GM21381 (cell line): ENCODE results near the gene CLCNKB.

Experiments used
- ATAC-seq: cut with Tn5 transposase; IDR thresholded peaks from one replicate; pipeline ENCODE4 v1.9.1; 2021; ENCODE audit warnings: mild to moderate bottlenecking, moderate library complexity; ENCODE audit not compliant: unreplicated experiment

The CLCNKB gene

DNA sequence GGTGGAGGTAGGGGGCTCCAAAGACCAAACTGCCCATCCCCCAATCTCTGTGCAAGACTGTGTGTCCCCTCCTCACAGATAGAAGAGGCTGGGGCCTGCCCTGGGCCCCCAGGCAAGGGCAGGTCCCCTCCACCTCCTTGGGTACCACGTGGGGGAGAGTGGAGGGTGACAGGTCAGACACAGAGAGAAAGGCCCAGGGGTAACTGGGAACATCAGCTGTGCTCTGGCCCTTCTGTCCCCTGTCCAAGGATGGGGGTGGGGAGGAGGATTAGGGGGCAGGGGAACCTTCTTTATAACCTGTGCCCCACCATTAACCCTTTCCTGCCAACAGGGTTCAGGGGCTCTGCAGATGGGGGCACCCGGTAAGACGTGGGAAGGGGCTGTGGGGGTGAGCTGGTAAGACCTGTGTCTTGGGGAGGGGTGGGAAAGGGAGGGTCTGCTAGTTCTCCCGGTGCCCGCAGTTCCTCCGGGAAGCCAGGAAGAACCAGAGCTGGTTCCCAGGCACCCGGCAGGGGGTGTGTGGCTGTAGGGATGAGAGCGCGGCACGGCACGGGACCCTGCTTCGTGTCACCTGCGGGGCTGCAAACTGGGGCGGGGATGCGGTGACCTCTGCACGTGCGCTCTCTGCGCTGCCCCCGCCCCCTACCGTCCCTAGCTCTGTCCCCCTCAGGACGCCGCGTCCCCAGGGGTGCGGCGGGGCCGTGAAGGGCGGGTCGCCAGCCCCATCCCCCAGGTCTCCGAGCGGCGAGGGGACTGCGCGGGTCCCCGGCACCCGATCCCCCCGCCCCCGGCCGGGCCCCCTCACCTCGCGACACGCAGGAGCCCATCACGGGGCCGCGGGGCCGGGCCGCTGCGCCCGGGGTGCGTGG lies 29.3 kb downstream of the CLCNKB start:
- no peak for ATAC-seq

DNA sequence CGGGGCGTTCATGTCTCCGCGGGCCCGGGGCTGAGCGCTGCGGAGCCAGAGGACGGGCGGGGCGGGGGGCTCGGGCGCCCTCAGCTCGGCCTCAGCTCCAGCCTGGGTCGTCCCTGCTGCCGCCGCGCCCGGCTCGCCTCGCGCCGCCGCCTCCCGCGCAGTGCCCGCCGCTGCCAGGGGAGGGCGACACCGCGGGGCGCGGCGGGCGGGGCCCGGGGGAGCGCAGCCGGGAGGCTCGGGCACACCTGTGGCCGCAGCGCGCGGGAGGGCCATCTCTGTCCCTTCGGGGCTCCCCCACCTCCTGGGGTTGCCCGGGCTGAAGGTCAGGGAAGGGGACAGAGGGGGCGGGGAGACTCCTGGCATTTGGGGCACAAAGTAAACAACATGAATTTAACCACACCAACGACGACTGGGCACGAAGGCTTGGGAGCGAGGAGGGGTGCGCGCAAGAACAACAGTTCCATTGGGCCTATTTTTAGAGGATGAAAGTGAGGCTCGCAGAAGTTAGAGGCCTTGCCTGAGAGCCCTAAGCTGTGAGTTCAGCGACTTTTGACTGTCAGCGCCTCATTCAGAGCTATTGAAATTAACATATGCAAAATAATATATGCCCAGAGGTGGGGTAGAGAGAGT lies 30.0 kb downstream of the CLCNKB start, which contains the start of gene FAM131C:
TSS of gene FAM131C (minus strand) at position 162 of the 630 bp plus-strand sequence. CDS start 209 bp downstream, outside the sequence.
- ATAC-seq: no peak

GRCh38 chr1:16074217-16074616 lies 30.6 kb downstream of the CLCNKB start:
- no peak for ATAC-seq

GRCh38 chr1:16075337-16076030 lies 31.9 kb downstream of the CLCNKB start:
- no peak for ATAC-seq

DNA sequence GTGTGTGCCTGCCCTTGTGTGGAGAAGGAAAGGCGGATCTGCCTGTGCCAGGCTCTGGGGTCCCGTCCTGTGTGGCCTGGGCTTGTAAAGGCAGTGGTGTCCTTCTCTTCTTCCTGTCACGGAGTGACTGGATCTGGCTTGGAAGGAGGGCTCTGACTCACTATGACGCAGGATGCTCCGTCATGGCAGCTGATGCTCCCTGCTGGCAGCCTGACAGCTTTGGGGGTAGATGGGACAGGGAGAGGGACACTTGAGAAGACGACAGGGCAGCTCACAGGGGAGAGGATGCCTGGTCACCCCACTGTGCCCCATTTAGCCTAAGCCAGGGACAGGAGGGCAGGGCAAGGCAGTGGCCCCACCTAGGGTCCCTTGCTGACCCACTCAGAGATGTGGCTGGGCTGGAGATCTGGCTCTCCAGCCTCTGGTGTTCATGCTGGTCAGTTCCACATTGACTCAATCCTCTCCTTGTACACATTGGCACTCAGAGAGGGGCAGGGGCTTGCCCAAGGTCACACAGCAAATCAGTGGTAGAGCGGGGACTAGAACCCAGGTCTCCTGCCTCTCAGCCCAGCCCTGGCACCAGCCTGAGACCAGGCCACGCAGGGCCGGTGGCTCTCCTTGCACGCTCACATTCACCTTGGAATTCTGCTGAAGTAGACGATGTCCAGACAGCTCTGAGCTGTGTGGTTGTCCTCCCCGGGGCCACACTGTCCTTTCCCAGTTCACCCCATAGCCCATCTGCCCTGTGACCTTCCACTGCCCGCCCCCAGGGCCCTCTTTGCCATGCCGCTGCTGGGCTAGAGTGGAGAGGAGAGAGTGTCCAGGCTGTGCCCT lies 32.7 kb downstream of the CLCNKB start:
- no peak for ATAC-seq

- no peak for ATAC-seq
These were observed 33.3 kb downstream of the CLCNKB start for GRCh38 chr1:16076865-16077238.

- no peak for ATAC-seq
These were observed 34.0 kb downstream of the CLCNKB start for GRCh38 chr1:16077406-16078245.

DNA sequence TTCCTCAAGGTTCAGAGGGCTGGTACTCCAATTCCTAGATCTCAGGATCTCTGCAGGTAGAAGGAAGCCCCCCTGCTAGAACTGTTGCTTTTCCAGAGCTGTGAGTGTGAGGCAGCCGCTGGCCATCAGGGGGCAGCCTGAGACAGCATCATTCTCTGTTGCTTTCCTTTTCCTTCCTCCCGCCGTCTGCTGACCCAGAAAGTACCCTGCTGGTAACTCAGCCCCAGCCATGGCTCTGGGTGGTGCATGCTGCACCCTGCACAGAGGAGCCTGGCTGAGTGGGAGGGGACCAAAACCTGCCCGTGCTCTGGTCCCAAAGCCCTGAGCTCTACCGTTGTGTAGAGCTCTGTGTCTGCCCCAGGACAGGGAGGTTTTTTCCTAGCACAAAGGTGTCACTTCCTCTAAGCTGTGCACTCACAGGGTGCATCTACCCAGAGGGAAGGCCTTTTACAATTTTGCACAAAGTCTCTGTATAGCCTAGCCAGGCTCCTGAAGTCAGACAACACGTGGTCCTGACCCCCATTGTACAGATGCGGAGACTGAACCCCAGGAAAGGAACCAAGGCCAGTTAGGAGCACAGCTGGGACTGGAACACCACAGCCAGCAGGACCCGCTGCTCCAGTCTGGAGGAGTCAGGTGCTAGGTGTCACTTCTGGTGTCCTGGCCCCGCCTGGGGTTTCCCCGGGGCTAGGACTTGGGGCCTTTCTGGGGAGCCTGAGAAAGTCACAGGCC lies 35.5 kb downstream of the CLCNKB start:
- ATAC-seq: no peak

DNA sequence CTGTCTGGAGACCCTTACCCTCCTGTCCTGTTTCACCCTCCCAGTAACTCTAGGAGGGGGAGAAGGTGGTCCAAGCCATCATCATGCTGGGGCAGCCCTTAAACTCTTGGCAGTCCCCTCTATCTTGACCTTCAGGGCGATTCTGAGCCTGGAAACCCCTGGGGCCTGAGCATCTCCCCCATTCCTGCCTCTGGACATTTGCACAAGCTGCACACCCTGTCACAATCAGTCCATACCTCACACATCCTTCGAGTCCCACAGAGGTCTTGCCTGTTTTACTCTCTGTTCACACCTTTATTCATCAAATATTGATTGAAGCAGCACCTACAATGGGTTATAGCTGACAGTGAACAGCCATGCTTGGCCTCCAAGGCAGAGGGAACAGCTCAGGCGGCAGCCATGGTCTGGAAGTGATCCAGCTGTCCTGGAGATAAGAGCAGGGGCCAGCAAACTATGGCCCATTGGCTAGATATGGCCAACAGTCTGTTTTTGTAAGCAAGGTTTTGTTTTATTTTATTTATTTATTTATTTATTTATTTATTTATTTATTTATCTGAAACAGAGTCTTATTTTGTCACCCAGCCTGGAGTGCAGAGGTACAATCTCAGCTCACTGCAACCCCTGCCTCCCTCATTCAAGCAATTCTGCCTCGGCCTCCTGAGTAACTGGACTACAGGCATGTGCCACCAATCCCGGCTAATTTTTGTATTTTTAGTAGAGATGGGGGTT lies 37.0 kb downstream of the CLCNKB start:
- no peak for ATAC-seq

DNA sequence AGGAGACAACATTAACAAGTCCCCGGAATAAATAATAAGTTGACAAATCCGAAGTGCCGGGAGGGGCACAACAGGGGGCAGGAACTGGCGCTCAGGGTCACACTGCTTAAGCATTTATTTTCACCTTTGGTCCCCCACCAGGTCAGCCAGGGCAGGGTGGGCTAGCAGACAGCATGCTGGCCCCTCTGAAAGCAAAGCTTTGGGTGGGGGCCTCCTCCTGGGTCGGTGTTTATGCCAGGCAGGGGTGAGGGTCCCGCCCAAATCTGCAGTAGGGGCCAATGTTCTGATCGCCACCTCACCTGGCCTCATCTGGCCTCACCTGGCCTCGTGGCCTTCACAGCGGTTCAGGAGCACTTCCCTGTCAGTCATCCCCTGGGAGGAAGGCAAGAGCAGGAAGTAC lies 38.1 kb downstream of the CLCNKB start:
- no peak for ATAC-seq

GRCh38 chr1:16082283-16083038 lies 38.9 kb downstream of the CLCNKB start:
- no peak for ATAC-seq

GRCh38 chr1:16083486-16083885 lies 39.9 kb downstream of the CLCNKB start:
- no peak for ATAC-seq

- no peak for ATAC-seq
These were observed 41.9 kb downstream of the CLCNKB start for GRCh38 chr1:16085522-16085921.

DNA sequence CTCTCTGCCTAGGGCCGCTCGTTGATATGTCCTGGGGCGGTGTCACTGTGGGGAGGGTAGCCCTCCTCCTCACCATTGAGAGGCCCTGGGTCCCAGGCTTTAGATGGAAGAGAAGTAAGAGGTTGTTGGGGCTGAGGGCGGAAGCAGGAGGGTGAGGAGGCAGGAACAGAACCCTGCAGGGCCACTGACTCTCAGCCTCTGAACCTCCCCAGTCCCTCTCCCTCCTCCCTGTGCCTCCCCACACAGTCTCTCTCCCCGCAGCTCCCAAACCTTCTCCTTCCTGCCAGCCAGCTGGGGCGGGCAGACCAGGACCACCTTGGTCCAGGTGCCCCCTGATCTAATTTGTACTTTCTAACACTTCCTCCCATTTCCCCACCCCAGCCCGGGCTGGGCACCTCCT lies 44.2 kb downstream of the CLCNKB start:
- ATAC-seq: no peak

DNA sequence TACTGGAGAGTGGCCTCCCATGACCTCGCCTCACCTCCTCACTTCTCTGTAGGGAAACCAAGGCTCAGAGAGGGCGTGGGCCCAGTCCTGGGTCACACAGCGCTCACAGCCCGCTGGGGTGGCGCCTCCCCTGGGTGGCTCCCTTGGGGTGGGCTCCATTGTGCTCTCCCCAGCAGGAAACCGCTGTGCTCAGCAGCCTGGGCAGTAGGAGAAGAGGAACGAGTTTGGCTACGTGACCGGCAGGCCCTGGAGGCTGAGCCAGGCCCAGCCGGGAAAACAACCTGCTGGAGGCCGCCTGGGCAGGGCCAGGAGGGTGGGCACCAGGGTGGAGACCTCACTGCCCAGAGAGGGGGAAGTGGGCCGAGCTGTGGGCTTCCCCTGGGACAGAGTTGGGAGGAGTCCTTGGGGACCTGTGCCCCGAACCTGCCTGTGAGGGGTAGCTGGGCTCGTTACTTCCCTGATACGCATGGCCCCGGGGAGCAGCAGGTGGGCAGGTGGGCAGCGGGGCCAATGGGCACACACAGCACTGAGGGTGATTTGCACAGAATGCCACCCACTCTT lies 44.8 kb downstream of the CLCNKB start:
- ATAC-seq: no peak

DNA sequence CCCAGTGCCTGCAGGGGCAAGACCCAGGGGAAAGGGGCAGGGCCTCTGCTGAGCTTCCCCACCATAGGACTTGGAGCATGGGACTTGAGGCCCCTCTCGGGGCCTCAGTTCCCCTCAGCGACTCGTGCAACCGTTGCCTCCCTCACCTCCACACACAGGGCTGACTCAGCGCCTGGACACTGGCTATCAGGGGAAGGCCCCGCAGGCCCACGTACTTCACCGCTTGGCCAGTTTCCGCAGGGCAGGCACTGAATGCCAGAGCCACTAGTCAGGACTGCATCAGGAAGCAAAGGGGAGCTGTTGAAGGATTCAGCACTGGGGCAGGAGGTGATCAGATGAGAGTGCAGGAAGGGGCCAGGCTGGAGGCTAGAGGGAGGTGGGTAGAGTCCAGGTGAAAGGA lies 45.4 kb downstream of the CLCNKB start:
- ATAC-seq: no peak

DNA sequence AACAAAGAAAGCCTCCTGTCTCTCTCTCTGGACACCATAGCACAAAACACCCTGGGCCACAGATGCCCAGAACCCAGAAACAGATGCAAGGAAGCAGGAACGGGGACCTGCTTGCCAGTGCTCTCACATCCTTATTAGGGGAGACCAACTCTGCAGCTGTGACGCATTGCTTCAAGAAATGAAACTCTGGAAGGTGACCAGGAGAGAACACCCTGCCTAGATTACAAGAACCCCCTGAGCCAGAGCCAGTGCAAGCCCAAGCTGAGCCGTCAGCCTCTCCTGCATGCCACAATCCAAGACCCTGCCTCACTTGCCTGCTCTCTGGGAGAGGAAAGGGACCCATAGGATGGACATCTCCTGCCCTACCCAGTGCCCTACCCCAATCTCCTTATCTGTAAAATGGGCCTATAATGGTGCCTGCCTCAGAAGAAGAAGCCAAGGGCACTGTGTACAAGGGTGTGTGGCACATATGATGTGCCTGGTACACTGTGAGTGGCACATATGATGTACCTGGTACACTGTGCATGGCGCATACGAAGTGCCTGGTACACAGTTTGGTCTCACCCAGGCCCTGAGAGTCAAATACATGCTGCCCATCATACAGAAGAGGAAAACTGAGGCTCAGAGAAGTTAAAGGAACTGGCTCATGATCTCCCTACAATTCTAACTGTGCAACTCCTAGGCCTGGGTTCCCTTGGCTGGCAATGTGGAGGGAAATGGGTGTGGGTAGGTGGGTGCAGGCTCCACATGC lies 46.7 kb downstream of the CLCNKB start:
- no peak for ATAC-seq
